Activated effector memory CD4-positive, alpha-beta T cell treated with Interleukin-2 at 50 U/mL for 16 hours (primary cell): ENCODE results near the gene FGFBP1.

Experiments used
- DNase-seq: peaks from one replicate; pipeline ENCODE4 v3.0.0-alpha.2; 2020

Gene FGFBP1

GRCh38 chr4:15938640-15939039 is at the start of gene FGFBP1:
Gene FGFBP1, minus strand, starts transcription at chr4:15938740. Its CDS starts 2,108 bp downstream, at chr4:15936632.
- no peak for DNase-seq

DNA sequence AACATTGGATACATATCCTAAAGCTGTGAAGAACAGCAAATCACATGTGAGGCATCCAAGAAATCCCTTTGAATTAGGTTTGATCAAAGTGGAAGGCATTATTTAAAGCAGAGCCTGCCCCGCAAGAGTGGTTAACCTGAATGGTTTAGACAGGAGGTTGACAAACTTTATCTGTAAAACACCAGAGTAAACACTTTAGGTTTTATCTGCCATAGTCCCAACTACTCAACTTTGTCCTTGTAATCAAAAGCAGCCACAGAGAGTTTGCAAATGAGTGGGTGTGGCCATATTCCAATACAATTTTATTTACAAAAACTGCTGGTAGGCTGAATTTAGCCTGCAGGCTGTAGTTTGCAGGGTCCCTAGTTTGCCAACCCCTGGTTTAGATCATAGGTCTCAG is 49.7 kb upstream of the FGFBP1 start:
- DNase-seq: no peak

GRCh38 chr4:15986907-15987306 is 48.4 kb upstream of the FGFBP1 start:
- DNase-seq: no peak

DNA sequence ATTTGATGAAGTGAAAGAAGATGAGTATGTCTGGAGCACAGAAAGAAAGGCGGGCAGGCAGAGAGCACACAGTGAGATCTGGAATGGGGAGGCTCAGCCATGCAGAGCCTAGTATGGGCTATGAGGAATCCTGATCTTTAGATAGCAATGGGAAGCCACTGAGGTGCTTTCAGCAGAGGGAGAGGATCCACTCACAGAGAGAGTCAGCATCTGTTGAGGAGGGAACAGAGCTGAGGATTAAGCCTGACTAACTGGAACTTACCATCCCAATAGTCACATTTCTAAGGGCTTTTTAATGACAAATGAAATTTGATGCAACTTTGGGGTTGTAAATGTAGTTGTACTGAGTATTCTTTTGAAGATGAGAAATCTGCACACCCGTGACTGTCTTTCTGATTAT is 45.1 kb upstream of the FGFBP1 start:
- no peak for DNase-seq

DNA sequence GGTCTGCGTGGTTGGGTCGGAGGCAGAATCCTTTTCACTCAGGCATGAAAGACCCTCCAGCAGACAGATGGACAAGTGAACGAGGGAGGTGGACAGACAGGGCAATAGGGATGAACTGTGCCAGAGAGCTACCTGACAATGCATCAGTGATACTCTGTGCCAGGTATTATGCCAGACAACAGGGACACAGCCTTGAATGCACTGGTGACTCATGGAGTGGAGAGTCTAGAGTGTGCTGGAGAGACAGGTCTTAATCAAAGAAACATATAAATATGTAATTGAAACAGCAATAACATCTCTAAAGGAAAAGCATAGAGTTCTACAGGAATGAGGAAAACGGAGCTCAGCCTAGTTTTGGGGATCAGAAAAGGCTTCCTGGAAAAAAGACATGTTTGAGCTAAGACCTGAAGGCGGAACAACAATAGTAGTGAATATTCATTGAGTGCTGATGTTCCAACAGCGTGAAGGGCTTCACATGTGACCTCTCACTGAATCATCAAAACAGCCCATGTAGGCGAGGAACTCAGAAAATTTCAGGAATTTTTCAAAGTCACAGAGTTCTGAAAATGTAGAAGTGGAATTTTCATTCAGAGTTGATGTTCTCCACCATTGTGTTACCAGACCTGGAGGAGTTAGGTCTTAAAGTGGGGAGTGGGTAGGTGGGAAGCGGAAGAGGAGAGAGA is 44.4 kb upstream of the FGFBP1 start:
- no peak for DNase-seq

- DNase-seq: no peak
Measured at GRCh38 chr4:15976456-15977447, 38.2 kb upstream of the FGFBP1 start.

- no peak for DNase-seq
Measured at GRCh38 chr4:15971068-15971801, 32.7 kb upstream of the FGFBP1 start.

DNA sequence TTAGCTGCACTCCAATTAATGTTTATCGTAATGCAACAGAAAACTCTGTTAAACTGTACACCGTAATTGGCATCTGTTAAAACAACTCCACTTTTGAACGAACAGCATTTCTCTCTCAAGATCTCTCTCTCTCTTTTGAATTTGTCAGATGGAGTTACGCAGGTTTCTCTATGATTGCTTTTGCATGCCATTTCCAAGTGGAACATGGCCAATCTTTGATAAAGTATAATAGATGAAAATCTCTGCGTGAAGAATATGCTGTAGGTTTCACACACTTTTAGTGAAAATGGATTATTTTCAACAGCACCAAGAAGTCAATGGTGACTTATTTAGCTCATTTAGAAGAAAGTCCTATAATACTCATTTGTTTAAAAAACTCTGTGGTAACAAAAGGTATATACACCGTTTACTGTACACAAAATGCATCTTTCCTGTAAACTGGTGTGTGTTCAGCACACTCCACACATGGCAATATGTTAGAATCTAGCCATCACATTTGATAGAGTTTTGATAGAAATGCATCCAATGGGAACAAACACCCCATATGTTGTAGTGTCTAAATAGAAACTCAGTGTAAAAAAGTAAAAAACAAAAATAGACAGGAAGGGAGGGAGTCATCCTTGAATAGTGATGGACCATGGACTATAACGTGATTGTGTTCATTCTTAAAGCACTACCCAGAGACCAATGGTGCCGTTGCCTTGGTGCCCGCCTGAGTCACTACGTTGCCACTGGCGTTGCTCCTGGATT is 30.2 kb upstream of the FGFBP1 start:
- DNase-seq: no peak

- DNase-seq: no peak
Measured at GRCh38 chr4:15965325-15965724, 26.8 kb upstream of the FGFBP1 start.

GRCh38 chr4:15964159-15964558 is 25.6 kb upstream of the FGFBP1 start:
- DNase-seq: no peak

GRCh38 chr4:15963576-15963975 is 25.0 kb upstream of the FGFBP1 start:
- no peak for DNase-seq

- no peak for DNase-seq
Measured at GRCh38 chr4:15963001-15963451, 24.5 kb upstream of the FGFBP1 start, which contains the start of gene FGFBP2. Gene FGFBP2, minus strand, starts transcription at chr4:15963175. Its CDS starts 46 bp downstream, at chr4:15963129.

DNA sequence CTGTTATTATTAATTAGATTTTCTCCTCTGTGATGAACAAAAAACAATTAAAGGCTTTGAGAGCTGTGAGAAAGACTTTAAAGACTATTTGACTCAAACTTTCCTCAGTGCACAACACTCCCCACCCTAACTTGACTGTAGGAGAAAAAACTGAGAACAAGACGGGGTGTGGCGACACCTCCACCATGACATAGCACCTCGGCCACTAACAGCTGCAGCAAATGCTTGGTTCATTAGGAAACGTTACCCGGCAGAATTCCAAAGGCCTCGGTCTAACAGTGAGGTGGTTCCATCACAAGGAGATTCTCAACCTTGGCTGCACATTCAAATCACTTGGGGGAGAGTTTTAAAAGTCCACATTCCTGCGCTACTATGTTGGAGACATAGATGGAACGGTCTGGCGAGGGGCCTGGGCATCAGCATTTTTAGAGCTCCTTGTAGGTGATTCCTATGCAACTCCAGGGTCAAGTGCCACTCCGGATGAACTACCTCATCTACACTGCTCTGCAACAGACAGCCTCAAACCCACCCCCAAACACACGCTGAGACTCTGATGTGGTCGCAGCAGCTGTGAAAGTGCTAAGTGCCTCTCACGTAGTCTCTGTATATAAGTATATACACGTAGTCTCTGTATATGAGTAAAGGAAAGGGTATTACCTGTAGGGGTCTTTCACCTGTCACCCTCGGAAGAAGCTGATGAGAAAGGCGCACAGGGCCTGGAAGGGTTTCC is 23.4 kb upstream of the FGFBP1 start:
- DNase-seq: no peak

- no peak for DNase-seq
Measured at GRCh38 chr4:15958562-15958961, 20.0 kb upstream of the FGFBP1 start.

DNA sequence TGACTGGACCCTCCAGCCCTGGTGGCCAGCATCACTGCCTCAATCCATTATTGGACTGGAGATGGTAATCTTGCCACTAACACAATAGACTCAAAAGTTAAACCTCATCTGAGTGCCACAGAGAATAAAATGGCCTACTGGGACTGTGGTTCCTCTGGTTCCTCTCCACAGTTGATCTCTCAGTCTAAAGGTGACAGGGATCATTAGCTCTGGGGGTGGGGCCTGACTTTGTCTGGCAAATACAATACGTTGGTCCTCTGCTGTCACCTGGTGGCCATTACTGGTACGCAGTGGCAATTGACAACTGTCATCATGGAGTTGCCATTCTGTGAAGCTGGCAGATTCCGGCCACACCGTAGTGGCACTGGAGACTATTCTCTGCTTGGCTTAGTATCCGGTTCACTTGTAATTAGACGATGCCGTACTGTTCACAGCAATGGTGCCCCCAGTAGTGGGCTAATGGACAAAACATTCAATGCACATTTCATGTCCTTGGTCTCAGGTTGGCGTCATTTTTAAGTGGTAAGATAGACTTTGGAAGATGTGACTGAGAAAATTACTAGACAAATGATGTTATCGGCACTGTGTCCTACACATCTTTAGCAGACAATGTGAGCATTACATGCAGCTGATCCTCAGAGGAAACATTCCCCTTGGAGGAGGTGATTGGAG is 17.8 kb upstream of the FGFBP1 start:
- DNase-seq: peak; percentile 44

- no peak for DNase-seq
Measured at GRCh38 chr4:15955670-15956069, 17.1 kb upstream of the FGFBP1 start.

- no peak for DNase-seq
Measured at GRCh38 chr4:15953625-15954024, 15.1 kb upstream of the FGFBP1 start.

- DNase-seq: no peak
Measured at GRCh38 chr4:15951781-15952180, 13.2 kb upstream of the FGFBP1 start.

GRCh38 chr4:15948826-15949225 is 10.3 kb upstream of the FGFBP1 start:
- DNase-seq: no peak

- no peak for DNase-seq
Measured at GRCh38 chr4:15947684-15948083, 9.1 kb upstream of the FGFBP1 start.

- no peak for DNase-seq
Measured at GRCh38 chr4:15945516-15945915, 7.0 kb upstream of the FGFBP1 start.
